Islet of Langerhans (tissue), 1 donor: ENCODE results near the gene CLK1.
"Not testable (repeated sequence)": the region's sequence is repeated elsewhere in the genome, so short reads cannot be mapped to it uniquely, and the experiment has no call there.

Experiments used
- FAIRE-seq: peaks from one replicate; lab custom pipeline; 2011; peaks lifted over from hg19 to GRCh38; lab: Jason Lieb, UNC

Gene CLK1

DNA sequence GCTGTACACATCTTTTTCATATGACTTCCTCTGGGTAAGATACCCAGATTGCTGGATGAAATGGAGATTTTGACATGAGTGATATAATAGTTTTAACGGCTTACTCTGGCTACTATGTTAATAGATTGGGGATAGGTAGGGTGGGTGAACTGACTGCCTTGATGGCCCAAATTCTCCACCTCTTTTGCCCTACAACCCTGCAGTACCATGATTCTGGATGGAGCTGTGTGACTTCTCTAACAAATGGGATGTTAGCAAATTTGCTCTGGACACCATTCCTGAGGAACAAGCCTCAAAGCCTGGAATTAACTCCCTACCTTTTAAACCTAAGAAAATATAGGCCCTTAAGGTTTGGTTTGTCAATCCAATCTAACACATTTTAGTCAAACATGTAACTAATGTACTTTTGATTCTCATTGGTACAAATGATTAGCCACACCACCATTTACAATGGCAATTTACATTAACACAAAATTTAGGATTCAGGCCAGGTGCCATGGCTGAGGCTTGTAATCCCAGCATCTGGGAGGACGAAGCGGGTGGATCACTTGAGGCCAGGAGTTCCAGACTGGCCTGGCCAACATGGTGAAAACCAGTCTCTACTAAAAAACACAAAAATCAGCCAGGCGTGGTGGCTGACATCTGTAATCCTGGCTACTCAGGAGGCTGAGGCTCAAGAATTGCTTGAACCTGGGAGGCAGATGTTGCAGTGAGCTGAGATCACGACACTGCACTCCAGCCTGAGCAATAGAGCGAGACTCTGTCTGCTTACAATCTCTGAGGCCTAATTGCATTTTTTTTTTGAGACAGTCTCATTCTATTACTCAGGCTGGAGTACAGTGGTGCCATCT lies 12.8 kb downstream of the CLK1 start:
- FAIRE-seq = no peak

DNA sequence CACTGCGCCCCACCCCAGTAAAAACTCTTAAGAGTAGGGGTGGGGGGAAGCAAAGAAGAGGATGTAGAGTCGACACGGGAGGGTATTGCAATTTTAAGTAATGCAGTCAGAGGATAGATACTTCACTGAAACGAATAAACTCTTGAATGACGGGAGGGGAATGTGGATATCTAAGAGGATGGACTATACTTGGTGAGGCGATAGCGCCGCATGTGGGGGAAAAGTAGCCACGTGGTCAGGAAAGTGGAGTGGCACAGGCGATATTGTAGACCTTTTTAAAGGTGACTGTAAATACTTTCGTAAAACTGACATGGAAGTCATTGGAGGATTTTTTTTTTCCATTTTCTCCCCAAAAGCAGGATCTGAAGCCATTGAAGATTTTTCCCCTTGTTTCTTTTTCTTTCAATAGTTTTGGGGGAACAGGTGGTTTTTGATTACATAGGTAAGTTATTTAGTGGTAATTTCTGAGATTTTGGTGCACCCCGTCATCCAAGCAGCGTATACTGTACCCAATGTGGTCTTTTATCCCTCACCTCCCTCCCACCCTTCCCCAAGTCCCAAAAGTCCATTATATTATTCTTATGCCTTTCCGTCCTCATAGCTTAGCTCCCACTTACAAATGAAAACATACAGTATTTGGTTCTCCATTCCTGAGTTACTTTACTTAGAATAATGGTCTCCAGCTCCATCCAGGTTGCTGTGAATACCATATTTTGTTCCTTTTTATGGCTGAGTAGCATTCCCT lies 13.8 kb downstream of the CLK1 start:
- FAIRE-seq = no peak

DNA sequence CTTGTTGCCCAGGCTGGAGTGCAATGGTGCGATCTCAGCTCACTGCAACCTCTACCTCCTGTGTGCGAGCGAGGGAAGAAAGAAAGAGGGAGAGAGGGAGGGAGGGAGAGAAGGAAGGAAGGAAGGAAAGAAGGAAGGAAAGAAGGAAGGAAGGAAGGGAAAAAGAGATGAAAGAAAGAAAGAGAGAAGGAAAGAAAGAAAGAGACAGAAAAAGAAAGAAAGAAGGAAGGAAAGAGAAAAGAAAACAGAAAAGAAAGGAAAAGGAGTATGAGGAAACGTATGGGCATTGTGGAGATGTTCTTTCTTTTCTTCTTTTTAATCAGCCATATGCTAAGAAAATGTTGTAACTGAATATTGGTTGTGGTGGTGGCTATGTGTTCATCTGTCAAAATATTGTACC lies 16.5 kb downstream of the CLK1 start:
- no peak for FAIRE-seq

DNA sequence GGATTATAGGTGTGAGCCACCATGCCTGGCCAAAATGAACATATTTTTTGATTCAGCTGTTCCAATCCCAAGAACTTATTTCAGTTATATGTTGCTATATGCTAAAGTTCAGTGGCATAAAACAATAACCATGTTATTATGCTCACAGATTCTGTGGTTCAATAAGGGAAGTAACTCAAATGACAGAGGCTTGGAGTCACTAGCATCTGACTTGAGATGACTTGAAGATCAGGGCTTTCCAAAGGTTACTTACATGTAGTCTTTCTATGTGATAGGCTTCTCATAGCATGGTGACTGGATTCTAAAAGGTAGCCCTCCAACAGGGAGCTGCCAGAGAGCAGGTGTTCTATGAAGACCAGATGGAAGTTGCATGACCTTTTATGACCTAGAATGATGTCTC lies 17.2 kb downstream of the CLK1 start:
- FAIRE-seq = no peak

DNA sequence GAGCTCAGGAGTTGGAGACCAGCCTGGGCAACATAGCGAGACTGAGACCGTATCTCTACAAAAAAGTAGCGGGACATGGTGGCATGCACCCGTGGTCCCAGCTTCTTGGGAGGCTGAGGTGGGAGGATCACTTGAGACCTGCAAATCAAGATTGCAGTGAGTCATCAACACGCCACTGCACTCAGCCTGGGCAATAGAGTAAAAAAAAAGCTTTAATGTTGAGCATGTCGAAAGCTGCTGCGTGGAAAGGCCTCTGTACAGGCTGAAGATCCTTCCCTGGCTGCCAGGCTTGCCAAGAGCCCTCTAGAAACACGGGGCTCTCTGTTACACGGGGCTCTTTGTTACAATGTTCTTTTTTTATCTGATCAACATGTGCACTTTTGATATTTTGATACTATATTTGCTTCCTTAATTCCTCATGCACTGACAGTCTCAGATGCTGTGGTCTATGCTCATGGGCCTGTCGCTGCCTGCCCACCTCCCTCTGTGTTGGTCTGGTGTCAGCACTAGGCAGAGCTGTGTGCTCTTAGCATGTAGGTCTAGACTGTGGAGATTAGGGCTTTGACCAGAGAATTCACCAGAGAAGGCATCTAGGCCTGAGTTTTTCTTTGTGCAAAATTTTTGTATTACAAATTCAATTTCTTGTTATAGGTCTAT lies 18.7 kb downstream of the CLK1 start:
- no peak for FAIRE-seq

DNA sequence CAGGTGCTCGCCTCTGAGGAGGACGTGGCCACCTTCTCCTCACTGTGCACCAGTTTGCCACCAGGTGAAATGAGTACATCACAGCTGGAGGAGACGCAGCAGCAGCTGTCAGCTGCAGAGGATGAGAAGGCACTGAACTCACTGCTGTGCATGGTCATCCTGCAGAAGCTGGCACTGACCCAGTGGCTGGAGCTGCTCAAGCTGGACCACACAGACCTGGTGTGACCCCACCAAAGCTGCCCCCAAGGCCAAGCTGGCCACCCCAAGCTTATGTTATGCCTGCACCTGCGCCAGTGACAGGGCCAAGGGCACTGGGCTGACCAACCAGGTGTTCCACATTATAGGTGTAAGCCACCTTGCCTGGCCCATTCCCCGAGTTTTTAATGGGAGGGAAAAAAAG lies 19.3 kb downstream of the CLK1 start:
- FAIRE-seq = no peak

DNA sequence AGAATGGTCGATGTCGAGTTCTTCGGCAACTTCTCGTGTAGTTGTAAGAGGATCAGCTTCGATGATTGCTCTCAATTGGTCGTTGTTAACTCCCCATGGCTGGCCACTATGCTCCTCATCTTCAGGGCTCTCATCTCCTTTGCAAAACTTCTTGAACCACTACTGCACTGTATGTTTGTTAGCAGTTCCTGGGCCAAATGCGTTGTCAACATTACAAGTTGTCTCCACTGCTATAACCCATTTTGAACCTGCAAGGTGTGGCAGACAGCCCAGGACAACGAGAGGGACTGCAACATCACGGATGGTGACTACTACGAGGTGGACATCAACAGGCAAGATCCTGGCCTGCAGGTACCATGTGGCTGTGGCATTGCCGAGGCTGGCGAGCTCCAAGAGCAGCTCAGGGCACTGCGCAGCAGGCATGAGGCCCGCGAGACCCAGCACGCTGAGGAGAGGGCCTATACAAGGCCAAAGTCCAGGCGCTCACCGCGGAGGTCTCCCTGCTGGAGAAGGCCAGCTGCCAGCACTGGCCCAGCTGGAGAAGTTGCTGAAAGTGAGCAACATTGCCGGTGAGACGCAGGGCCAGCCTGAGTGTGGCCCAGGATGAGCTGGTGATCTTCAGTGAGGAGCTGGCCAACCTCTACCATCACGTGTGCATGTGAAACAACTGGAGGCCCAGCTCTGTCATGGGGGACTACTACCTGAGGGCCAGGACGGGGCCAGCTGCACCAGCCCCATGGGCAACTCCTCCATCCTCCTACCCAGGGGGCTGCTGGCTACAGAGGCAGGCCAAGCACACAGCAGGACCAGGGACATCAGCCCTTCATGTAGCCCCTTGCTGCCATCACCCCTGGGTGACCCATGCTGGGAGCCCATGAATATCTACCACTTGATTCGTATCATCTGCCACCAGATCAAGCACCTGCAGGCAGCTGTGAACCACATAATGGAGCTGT lies 20.2 kb downstream of the CLK1 start:
- FAIRE-seq = no peak

DNA sequence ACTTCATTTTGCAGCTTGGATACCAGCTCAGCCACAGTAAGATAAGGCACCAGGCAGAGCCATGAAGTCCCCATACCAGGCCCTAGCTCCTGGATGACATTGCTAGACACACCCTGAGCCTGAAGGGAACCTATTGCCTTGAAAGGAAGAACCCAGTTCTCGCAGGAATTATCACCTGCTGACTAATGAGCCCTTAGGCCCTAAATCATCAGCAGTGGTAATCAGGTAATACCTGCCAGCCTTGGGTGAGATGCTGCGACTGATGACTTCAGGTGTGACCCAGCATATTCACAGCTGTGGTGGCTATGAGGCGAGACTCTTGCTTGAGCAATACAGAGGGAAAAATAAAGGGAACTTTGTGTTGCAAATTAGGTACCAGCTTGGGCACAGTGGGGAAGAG lies 24.9 kb downstream of the CLK1 start:
- no peak for FAIRE-seq

DNA sequence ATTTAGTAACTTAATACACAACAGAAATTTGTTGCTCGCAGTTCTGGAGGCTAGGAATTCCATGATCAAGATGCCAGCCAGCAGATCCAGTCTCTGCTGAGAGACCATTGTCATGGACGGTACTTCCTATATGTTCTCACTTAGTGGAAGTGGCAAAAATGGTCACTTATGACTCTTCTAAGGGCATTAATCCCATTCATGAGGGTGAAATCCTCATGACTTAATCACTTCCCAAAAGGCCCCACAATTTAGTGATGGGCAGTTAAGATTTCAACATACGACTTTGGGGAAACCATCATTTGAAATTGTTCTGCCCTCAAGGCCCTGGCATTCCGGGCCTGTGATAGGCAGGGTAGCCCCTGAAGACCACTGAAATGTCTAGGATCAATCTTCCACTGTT lies 29.8 kb downstream of the CLK1 start:
- no peak for FAIRE-seq

DNA sequence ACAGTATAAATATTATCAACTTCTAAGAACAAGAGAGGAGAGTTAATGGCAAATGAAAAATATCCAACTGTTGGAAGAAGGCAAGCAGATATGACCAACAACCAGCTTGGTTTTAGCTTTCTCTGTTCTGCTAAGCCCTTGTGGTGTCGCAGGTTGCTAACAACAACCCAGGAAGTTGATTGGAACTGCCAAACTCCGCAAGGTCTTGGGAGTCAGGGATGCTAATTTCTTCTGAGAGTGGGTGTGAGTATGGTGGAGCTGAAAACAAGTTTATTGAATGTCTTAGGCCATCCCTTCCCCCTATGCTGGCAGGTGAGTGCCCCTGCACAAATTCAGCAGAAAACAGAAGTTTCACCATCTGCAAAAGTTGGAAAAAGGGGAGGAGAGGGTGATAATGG lies 35.2 kb downstream of the CLK1 start:
- no peak for FAIRE-seq

DNA sequence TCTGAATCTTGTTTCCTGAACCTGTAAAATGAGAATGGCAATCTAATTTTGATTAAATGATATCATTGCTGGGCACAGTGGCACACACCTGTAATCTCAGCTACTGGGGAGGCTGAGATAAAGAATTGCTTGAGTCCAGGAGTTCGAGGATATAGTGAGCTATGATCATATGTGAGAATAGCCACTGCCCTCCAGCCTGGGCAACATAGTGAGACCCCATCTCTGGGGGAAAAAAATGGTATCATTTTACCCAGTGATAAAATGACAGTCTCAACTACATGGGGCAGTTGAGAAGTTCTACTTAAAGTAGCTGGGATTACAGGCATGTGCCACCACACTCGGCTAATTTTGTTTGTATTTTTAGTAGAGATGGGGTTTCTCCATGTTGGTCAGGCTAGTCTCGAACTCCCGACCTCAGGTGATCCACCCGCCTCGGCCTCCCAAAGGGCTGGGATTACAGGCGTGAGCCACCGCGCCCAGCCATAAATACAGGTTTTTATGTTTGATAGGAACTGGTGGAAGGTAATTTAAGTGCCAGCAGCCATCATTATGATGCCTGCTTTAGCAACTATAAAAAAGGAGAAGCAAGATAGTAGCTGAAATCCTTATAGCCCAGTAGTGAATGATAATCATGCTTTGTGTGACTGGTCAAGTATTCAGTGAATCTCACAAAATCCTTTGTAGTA lies 35.7 kb downstream of the CLK1 start:
- FAIRE-seq = no peak

DNA sequence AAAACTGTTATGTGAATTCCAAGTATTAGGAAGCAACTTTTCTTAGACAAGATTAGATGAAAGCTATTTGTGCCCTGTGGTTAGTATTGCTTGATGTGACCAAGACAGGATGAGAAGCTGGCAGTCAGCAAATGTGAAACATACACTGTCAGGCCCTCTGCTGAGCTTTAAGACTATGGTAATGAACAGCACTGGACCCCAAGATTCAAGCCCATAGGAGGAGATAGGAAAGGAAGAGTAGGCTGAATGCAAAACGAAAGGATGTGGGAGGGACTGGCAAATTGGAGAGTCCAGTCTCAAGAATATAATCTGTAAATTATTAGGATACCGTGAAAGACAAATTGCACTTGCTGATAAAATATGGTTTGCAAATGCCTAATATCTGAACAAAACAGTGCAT lies 36.4 kb downstream of the CLK1 start:
- no peak for FAIRE-seq

DNA sequence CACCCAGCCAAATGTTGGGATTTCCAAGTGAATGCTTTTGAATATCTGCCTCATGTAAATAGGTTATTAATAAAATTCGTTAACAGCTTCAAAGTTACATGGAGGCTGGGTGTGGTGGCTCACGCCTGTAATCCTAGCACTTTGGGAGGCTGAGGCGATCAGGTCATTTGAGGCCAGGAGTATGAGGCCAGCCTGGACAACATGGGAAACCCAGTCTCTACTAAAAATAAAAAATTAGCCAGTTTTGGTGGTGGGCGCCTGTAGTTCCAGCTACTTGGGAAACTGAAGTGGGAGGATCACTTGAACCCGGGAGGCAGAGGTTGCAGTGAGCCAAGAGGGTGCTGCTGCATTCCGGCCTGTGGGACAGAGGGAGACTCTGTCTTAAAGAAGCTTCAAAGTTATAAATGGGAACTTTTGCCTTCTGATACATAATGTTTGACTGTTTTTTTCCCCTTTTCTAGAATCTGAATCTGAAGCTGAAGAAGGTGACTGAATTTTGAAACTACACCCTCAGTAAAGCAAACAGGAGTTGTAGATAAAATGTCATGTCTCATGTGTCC lies 42.7 kb downstream of the CLK1 start:
- no peak for FAIRE-seq

DNA sequence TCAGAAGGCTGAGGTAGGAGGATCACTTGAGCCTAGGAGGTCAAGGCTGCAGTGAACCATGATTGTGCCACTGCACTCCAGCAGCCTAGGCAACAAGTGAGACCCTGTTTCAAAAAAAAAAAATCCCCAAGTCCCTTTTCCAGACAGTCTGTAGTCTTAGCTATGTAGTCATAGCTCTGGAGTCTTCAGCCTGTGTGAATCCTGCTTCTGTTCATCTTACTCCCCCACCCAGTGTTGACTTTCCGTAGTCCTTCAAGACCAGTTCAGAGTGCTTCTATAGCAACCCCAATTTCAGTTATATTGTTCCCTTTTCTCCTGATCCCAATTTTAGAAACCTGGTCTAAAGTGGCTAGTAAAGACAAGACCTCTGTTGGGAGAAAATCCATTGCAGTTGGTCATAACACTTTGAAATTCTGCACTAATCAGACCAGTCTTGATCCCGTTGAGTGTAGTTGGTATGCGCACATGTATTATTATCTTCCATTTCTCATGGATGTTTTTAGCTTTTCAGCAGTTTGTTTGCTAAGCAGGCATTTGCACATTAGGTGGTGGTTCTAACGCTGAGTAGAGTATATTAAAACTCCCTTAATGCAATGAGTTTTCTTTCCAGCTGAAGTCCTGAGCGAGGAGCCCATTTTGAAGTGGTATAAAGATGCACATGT lies 43.8 kb downstream of the CLK1 start:
- FAIRE-seq = no peak

DNA sequence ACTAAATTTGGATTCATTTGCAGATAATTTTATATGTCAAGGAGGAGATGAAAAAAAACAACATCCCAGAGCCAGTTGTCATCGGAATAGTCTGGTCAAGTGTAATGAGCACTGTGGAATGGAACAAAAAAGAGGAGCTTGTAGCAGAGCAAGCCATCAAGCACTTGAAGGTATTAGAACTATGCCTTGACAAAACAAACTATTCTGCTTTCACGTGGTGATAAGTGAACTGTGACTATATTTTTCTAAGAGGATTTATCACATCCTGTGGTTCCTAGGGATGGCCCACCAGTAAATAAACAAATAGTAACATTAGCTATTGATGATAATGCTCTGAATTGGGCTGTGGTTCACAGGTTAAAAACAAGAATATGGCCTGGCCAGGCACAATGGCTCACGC lies 45.7 kb downstream of the CLK1 start:
- FAIRE-seq = not testable (repeated sequence)

DNA sequence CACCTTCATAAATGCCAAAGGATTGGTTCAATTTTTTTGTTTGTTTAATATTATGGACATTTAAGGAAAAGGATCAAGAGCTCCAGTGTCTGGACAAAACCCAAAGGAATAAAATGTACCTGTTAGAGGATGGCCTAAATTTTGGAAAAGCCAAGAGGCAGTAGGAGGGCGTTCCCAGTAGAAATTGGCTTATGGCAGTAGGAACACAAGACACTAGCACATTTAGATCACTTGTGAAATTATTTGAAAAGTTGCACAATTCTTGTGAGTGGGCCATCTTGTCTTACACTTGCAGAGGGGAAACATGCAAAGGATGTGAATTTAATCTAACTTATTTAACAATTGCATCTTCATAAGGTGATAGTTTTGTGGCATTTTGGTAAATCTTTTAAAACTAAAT lies 49.5 kb downstream of the CLK1 start:
- no peak for FAIRE-seq

DNA sequence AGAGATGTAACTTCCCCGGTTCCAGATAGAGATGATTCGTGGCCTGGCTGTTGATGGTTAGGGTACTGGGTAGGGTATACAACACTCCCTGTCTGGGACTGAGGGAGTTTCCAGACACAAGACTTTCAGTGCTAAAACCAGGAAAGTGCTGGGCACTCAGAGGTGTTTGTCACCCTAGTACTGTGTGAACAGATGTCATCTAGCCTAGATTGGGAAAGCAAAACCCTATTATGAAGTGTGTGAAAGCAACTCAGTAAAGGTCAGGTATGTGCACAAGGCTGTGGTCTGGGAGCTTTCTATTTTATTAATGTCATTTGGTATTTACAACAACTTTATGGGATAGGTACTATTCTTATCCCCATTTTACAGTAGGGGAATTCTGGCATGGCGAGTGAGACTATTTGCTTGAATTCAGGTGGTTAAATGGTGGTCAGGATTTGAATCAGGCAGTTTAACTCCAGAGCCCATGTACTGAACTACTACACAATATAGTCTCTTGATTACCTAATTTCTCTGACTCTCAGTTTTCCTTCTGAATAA lies 50.1 kb downstream of the CLK1 start:
- no peak for FAIRE-seq

DNA sequence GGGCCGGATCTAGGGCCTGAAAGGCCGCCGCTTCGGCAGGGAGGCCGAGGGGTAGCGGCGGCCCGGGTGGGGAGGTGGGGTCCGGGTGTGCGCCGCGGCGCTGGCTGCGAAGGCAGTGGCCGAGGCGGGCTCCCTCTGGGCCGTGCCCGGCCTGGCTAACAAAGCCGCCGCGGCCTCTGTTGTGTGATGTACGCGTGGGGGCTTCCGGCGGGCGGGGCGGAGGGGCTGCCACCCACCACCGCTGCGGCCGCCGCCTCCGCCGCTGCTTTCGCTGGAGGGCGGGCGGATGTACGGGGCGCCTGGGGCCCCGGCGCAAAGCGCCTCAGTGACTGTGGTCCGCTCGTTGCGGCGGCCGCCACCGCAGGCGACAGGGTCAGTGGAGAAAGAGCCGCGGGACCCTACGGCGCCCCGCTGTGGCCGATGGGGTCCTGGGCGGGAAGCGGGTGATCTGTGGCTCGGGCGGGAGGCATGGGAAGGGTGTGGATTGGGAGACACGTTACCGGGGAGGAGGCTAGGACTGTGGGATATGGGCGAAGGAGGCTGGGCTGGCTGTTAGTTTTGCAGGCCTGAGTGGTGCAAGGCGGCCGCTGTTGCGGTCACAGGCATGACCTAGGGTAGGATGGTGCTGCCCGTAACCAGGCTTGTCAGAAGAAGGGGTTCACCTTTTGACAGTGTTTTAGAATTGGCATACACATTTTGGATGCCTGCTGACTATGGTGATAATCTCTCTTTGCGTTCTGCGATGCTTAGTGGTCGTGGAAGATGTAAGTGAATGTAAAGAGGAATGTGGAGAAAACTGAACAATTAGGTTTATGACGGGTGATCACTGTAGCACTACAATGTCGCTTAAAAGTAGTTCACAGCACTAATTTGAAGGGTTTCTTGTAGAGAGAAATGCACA lies 52.1 kb downstream of the CLK1 start:
- no peak for FAIRE-seq
